SK-N-SH (cell line): ENCODE data around the gene AP2A1. TPM values are rescaled to one million over a fixed set of nuclear protein-coding genes. Genes with fewer than 3 reads are reported as not detected.

Source experiments
- CTCF ChIA-PET: fragments of 300-600, 350-600 bp; formaldehyde crosslinking; extraction: SDS; loops from one replicate; lab custom pipeline; 2021; lab: Yijun Ruan, JAX
- POLR2A ChIA-PET: fragments of 350-600 bp; sonication (Branson Sonifier 250); formaldehyde crosslinking; extraction: SDS; loops from one replicate; lab custom pipeline; 2020; ENCODE audit warnings: antibody characterized with exemption, inconsistent platforms; lab: Yijun Ruan, JAX
- DNase-seq: peaks from one replicate; pipeline ENCODE4 v3.0.0; 2012
- H2AFZ ChIP-seq: fragments of 200-600 bp; sonication (generic); 2 replicates; pipeline ENCODE4 v1.8.1; 2016; ENCODE audit warnings: antibody characterized with exemption, mild to moderate bottlenecking, low read depth
- H3F3A ChIP-seq: fragments of 200-600 bp; sonication (generic); replicated peaks from 2 replicates; pipeline ENCODE3; 2016; ENCODE audit warnings: antibody characterized with exemption, mild to moderate bottlenecking; ENCODE audit not compliant: insufficient read depth
- H3K27ac ChIP-seq, 2 experiments: fragments of 200-500 bp in 1 of 2; fragments of 200-600 bp in 1 of 2; sonication (Bioruptor generic) in 1 of 2; sonication (generic), shearing (Covaris generic) in 1 of 2; 2 replicates each; pipeline versions ENCODE4 v1.5.1 to v1.6.1; 2014 to 2016; ENCODE audit warnings: low read depth in 2 of 2, inconsistent platforms in 1 of 2, low read length in 1 of 2, mild to moderate bottlenecking in 1 of 2, mixed read lengths in 1 of 2
- H3K27me3 ChIP-seq: fragments of 200-600 bp; sonication (generic), shearing (Covaris generic); 2 replicates; pipeline ENCODE4 v1.6.1; 2016; ENCODE audit warnings: mixed run types; ENCODE audit not compliant: insufficient read depth
- H3K36me3 ChIP-seq, 2 experiments: fragments of 200-500 bp in 1 of 2; fragments of 200-600 bp in 1 of 2; sonication (Bioruptor generic) in 1 of 2; sonication (generic) in 1 of 2; replicated peaks in 1 of 2; 2 replicates each; pipeline versions ENCODE3 to v1.5.1; 2014 to 2016; ENCODE audit warnings: low read length in 1 of 2, mild to moderate bottlenecking in 1 of 2; ENCODE audit not compliant: insufficient read depth in 2 of 2, control insufficient read depth in 1 of 2
- H3K4me1 ChIP-seq, 2 experiments: fragments of 200-500 bp in 1 of 2; fragments of 200-600 bp in 1 of 2; sonication (Bioruptor generic) in 1 of 2; sonication (generic), shearing (Covaris generic) in 1 of 2; 2 replicates each; pipeline versions ENCODE4 v1.5.1 to v1.6.1; 2014 to 2016; ENCODE audit warnings: low read depth in 1 of 2, low read length in 1 of 2, mixed run types in 1 of 2; ENCODE audit not compliant: insufficient read depth in 2 of 2, control insufficient read depth in 1 of 2
- H3K4me2 ChIP-seq: fragments of 200-600 bp; sonication (generic), shearing (Covaris generic); 2 replicates; pipeline ENCODE4 v1.6.1; 2017; ENCODE audit warnings: mixed run types
- H3K4me3 ChIP-seq, 2 experiments: fragments of 200-500 bp in 1 of 2; fragments of 200-600 bp in 1 of 2; sonication (Bioruptor generic) in 1 of 2; sonication (generic), shearing (Covaris generic) in 1 of 2; 2 replicates each; pipeline versions ENCODE4 v1.5.1 to v1.8.1; 2014 to 2016; ENCODE audit warnings: low read depth in 2 of 2, inconsistent platforms in 1 of 2, low read length in 1 of 2, mild to moderate bottlenecking in 1 of 2, mixed read lengths in 1 of 2, moderate library complexity in 1 of 2
- H3K79me2 ChIP-seq: fragments of 200-600 bp; sonication (generic); 2 replicates; pipeline ENCODE4 v1.8.1; 2017; ENCODE audit warnings: mild to moderate bottlenecking; ENCODE audit not compliant: insufficient read depth
- H3K9ac ChIP-seq: fragments of 200-600 bp; sonication (generic); 2 replicates; pipeline ENCODE4 v1.6.1; 2017; ENCODE audit warnings: mixed run types
- H3K9me2 ChIP-seq: fragments of 200-600 bp; sonication (generic); 2 replicates; pipeline ENCODE4 v1.6.1; 2017; ENCODE audit warnings: mixed run types
- H3K9me3 ChIP-seq: fragments of 200-600 bp; sonication (generic); 2 replicates; pipeline ENCODE4 v1.6.1; 2017; ENCODE audit warnings: mixed run types, mild to moderate bottlenecking, moderate library complexity
- H4K20me1 ChIP-seq: fragments of 200-600 bp; sonication (generic); 2 replicates; pipeline ENCODE4 v1.6.1; 2017; ENCODE audit warnings: mild to moderate bottlenecking, mixed run types; ENCODE audit not compliant: insufficient read depth
- CHD2 ChIP-seq: fragments of 150-350 bp; IDR thresholded peaks from 2 replicates; pipeline ENCODE4 v1.6.1; 2018; ENCODE audit warnings: low read length; ENCODE audit not compliant: partially characterized antibody
- CTCF ChIP-seq: fragments of 200-600 bp; sonication (generic); IDR thresholded peaks from 2 replicates; pipeline ENCODE4 v1.6.1; 2017; ENCODE audit warnings: antibody characterized with exemption, mild to moderate bottlenecking, moderate library complexity
- EZH2phosphoT487 ChIP-seq: fragments of 200-600 bp; sonication (generic); IDR thresholded peaks from 2 replicates; pipeline ENCODE4 v1.6.1; 2017; ENCODE audit warnings: low read depth, mixed run types, mild to moderate bottlenecking, antibody characterized with exemption, moderate library complexity, borderline replicate concordance
- FOXM1 ChIP-seq: IDR thresholded peaks from 2 replicates; pipeline ENCODE4 v1.4.0; 2012; ENCODE audit warnings: low read depth, mild to moderate bottlenecking
- MEF2A ChIP-seq: IDR thresholded peaks from 2 replicates; pipeline ENCODE4 v1.4.0; 2012; ENCODE audit warnings: low read depth, borderline replicate concordance
- NFIC ChIP-seq: IDR thresholded peaks from 2 replicates; pipeline ENCODE4 v1.4.0; 2012; ENCODE audit warnings: borderline replicate concordance
- RCOR1 ChIP-seq: fragments of 150-350 bp; IDR thresholded peaks from 2 replicates; pipeline ENCODE4 v1.6.1; 2017; ENCODE audit warnings: antibody characterized with exemption, low read length
- RXRA ChIP-seq: IDR thresholded peaks from 2 replicates; pipeline ENCODE4 v1.4.0; 2012; ENCODE audit warnings: low read depth, mild to moderate bottlenecking, borderline replicate concordance
- SIN3A ChIP-seq: IDR thresholded peaks from 2 replicates; pipeline ENCODE4 v1.6.1; 2012; ENCODE audit warnings: low read depth, mild to moderate bottlenecking, low read length, moderate library complexity, borderline replicate concordance
- TAF1 ChIP-seq: IDR thresholded peaks from 2 replicates; pipeline ENCODE4 v1.6.1; 2012; ENCODE audit warnings: low read depth, mild to moderate bottlenecking, low read length, moderate library complexity, borderline replicate concordance
- TCF12 ChIP-seq: IDR thresholded peaks from 2 replicates; pipeline ENCODE4 v1.4.0; 2012
- TEAD4 ChIP-seq: IDR thresholded peaks from 2 replicates; pipeline ENCODE4 v1.4.0; 2012; ENCODE audit warnings: mild to moderate bottlenecking, borderline replicate concordance; ENCODE audit not compliant: insufficient read depth
- YY1 ChIP-seq: IDR thresholded peaks from 2 replicates; pipeline ENCODE4 v1.4.0; 2012; ENCODE audit warnings: low read depth, mild to moderate bottlenecking
- WGBS: methylation state at CpG from one replicate; pipeline ENCODE4 v1.1.6; 2017; ENCODE audit warnings: low lambda C conversion rate; 5-methylcytosine and 5-hydroxymethylcytosine counted together
- polyA plus RNA-seq, 3 experiments: library from polyadenylated mRNA; depleted of rRNA; stranded (reverse); fragments of >200 nt; gene quantifications; 2 replicates each; pipeline ENCODE4 v1.2.3, GENCODE V29; 2012
- TF ChIP-seq, protein P1 (sequence below): IDR thresholded peaks from 2 replicates; pipeline ENCODE4 v1.4.0; 2012; ENCODE audit warnings: low read depth
- TF ChIP-seq, protein P2 (sequence below): IDR thresholded peaks from 2 replicates; pipeline ENCODE4 v1.6.1; 2012; ENCODE audit warnings: mild to moderate bottlenecking, low read depth, low read length, moderate library complexity

Gene AP2A1
- polyA plus RNA-seq, 1 of the 3 experiments (the other 2 are of a cell fraction): 74.8 TPM

GRCh38 chr19:49831592-49831991 is 64.8 kb downstream of the AP2A1 start:
- TF ChIP-seq NFIC (no peak), TAF1 (no peak), YY1 (no peak), EZH2phosphoT487 (no peak), RCOR1 (no peak), MEF2A (no peak), TCF12 (no peak), RXRA (no peak), SIN3A (no peak), CTCF (no peak), TEAD4 (no peak), FOXM1 (no peak), CHD2 (no peak)
- TF ChIP-seq, protein P1, sequence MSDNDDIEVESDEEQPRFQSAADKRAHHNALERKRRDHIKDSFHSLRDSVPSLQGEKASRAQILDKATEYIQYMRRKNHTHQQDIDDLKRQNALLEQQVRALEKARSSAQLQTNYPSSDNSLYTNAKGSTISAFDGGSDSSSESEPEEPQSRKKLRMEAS: no peak
- TF ChIP-seq, protein P2, sequence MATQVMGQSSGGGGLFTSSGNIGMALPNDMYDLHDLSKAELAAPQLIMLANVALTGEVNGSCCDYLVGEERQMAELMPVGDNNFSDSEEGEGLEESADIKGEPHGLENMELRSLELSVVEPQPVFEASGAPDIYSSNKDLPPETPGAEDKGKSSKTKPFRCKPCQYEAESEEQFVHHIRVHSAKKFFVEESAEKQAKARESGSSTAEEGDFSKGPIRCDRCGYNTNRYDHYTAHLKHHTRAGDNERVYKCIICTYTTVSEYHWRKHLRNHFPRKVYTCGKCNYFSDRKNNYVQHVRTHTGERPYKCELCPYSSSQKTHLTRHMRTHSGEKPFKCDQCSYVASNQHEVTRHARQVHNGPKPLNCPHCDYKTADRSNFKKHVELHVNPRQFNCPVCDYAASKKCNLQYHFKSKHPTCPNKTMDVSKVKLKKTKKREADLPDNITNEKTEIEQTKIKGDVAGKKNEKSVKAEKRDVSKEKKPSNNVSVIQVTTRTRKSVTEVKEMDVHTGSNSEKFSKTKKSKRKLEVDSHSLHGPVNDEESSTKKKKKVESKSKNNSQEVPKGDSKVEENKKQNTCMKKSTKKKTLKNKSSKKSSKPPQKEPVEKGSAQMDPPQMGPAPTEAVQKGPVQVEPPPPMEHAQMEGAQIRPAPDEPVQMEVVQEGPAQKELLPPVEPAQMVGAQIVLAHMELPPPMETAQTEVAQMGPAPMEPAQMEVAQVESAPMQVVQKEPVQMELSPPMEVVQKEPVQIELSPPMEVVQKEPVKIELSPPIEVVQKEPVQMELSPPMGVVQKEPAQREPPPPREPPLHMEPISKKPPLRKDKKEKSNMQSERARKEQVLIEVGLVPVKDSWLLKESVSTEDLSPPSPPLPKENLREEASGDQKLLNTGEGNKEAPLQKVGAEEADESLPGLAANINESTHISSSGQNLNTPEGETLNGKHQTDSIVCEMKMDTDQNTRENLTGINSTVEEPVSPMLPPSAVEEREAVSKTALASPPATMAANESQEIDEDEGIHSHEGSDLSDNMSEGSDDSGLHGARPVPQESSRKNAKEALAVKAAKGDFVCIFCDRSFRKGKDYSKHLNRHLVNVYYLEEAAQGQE: no peak
- Histone ChIP-seq H3K79me2 (peaks cover 7% of the 10 kb centered on the region; the same call in 1 of the 2 replicates), H4K20me1 (0 out of 2 replicates have a peak, but pooled peaks cover 5% of the 10 kb centered on the region), H3K9me2 (no peaks in the 10 kb centered on the region), H3K9me3 (no peaks in the 10 kb centered on the region), H3K9ac (no peak overlapping the region), H3K27me3 (no peaks in the 10 kb centered on the region), H3F3A (no peaks in the 10 kb centered on the region), H3K4me3 (no peak overlapping the region), H3K36me3 (peaks cover 4 to 52% of the 10 kb centered on the region in 2 experiments), H2AFZ (no peak overlapping the region), H3K4me2 (no peak overlapping the region), H3K4me1 (no peaks in the 10 kb centered on the region), H3K27ac (no peak overlapping the region)
- ChIA-PET CTCF (no interaction called here), POLR2A (no interaction called here)
- DNase-seq: no peak
- WGBS: 96% methylated on average over 6 of the region's 8 CpGs
